Airway epithelial cell (primary cell): Measurements from ENCODE around the gene ELAVL2. TPM values are rescaled to one million over a fixed set of nuclear protein-coding genes. Genes with fewer than 3 reads are reported as not detected.

Experiments
- total RNA-seq: library from RNA; depleted of rRNA; stranded (reverse); fragments of >200 nt; gene quantifications from 2 replicates; pipeline ENCODE4 v1.2.3, GENCODE V29; 2015

The ELAVL2 gene
- total RNA-seq, result 3.2 and 4.3 TPM in 2 replicates

DNA sequence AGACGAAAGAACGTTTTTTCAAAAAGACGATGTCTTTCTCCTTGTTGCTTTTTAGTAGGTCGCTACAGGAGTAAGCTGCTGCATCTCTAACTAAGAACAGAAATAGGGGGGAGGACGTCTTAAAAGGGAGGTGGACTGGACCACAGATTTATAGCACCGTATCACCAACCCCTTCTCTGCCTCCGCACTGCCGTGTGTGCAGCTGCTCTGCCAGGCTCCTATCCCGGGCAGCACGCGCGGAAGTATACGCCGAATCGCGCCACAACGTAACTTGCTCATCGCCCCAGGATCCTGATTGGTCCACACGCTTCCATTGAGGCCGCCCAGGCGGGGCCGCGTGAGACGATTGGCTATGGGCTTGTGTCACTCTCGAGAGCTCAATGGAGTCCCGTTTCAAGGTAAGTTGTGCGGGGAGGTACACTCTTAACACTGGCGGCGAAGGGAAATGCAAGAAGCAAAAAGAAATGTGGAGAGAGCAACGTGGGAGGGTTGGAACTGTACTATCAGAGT lies at the start of gene ELAVL2:
ELAVL2 (minus strand) TSS at position 121 of the 510 bp plus-strand sequence. CDS start 64,006 bp downstream, outside the sequence.

